Myocyte (in vitro differentiated cells): ENCODE results near the gene HSPB7. TPM values are rescaled to one million over a fixed set of nuclear protein-coding genes. Genes with fewer than 3 reads are reported as not detected.
"Not testable (repeated sequence)": the region's sequence is repeated elsewhere in the genome, so short reads cannot be mapped to it uniquely, and the experiment has no call there.

Experiments used
- DNase-seq: peaks from one replicate; pipeline ENCODE4 v3.0.0-alpha.2; 2012; ENCODE audit warnings: low read depth
- total RNA-seq: library from RNA; depleted of rRNA; stranded (reverse); fragments of >200 nt; gene quantifications from 2 replicates; pipeline ENCODE4 v1.2.3, GENCODE V29; 2014

The HSPB7 gene
- total RNA-seq, 1 donor from 2014 or later, result 94.0 TPM

- no peak for DNase-seq
These were observed 32.1 kb downstream of the HSPB7 start for GRCh38 chr1:15985611-15986297.

- no peak for DNase-seq
These were observed 34.6 kb downstream of the HSPB7 start for GRCh38 chr1:15983275-15983674.

GRCh38 chr1:15981679-15982078, 36.2 kb downstream of the HSPB7 start:
- no peak for DNase-seq

GRCh38 chr1:15977947-15978346, 39.9 kb downstream of the HSPB7 start:
- not testable (repeated sequence) for DNase-seq

GRCh38 chr1:15975805-15976680, 41.8 kb downstream of the HSPB7 start, which contains the start of gene ZBTB17:
Gene ZBTB17 (minus strand): TSS chr1:15976101. CDS start chr1:15948495, 27,606 bp downstream.
- peak; percentile 94 for DNase-seq

GRCh38 chr1:15975358-15975804, 42.5 kb downstream of the HSPB7 start:
- peak; percentile 73 for DNase-seq

GRCh38 chr1:15974855-15975254, 43.0 kb downstream of the HSPB7 start:
- DNase-seq, result no peak

- DNase-seq, result no peak
These were observed 44.1 kb downstream of the HSPB7 start for GRCh38 chr1:15973772-15974171.

GRCh38 chr1:15972409-15972808, 45.4 kb downstream of the HSPB7 start:
- no peak for DNase-seq

GRCh38 chr1:15970911-15971310, 46.9 kb downstream of the HSPB7 start:
- DNase-seq, result no peak

GRCh38 chr1:15969321-15969880, 48.4 kb downstream of the HSPB7 start:
- DNase-seq, result no peak

- DNase-seq, result no peak
These were observed 49.7 kb downstream of the HSPB7 start for GRCh38 chr1:15968172-15968571.

- DNase-seq, result no peak
These were observed 50.9 kb downstream of the HSPB7 start for GRCh38 chr1:15966956-15967344.

GRCh38 chr1:15966081-15966955, 51.5 kb downstream of the HSPB7 start:
- peak; percentile 15 for DNase-seq

- DNase-seq, result peak; percentile 19
These were observed 52.5 kb downstream of the HSPB7 start for GRCh38 chr1:15965228-15965767.

Other genes starting within 250 kb of the HSPB7 start
- 1.5 and 1.6 TPM in 2 replicates for gene UQCRHL, start 210.4 kb downstream of the HSPB7 start, total RNA-seq
- gene SPEN, start 170.3 kb downstream of the HSPB7 start, total RNA-seq, result 7.6 and 14.4 TPM in 2 replicates
- gene ZBTB17, start 41.9 kb downstream of the HSPB7 start, total RNA-seq, result 32.9 and 47.1 TPM in 2 replicates
- gene SRARP, start 13.8 kb downstream of the HSPB7 start, total RNA-seq, result not detected in 2 replicates
- 0.05 TPM in 1 of 2 replicates, not detected in the other for gene CLCNKA, start 4.0 kb upstream of the HSPB7 start, total RNA-seq
- not detected in 2 replicates for gene CLCNKB, start 25.7 kb upstream of the HSPB7 start, total RNA-seq
- gene FAM131C, start 55.6 kb upstream of the HSPB7 start, total RNA-seq, result not detected in 2 replicates
- gene EPHA2, start 138.0 kb upstream of the HSPB7 start, total RNA-seq, result 18.1 and 25.2 TPM in 2 replicates
- 0.31 and 0.67 TPM in 2 replicates for gene ARHGEF19, start 194.6 kb upstream of the HSPB7 start, total RNA-seq
- gene CPLANE2, start 219.1 kb upstream of the HSPB7 start, total RNA-seq, result 11.3 and 16.3 TPM in 2 replicates